ENCODE measurements around the gene EIF6. TPM values are rescaled to one million over a fixed set of nuclear protein-coding genes. Genes with fewer than 3 reads are reported as not detected.

EIF6 gene
- total RNA-seq, 4 donors from 2014 or later = 111 to 229 (median 174) TPM

GRCh38 chr20:35270021-35270902 is 14.3 kb downstream of the EIF6 start:
- Histone ChIP-seq H3K4me1 (no peaks in the 10 kb centered on the region), H3K4me3 (no peak overlapping the region), H3K36me3 (peaks cover 57% of the 10 kb centered on the region), H3K27me3 (no peaks in the 10 kb centered on the region), H3K9me3 (no peaks in the 10 kb centered on the region), H3K27ac (no peak overlapping the region)
- peak in 1 of 2 donors; percentile 59 for DNase-seq (ENCODE audit: low spot score in 2 of 2)
- TF ChIP-seq EP300 (IDR thresholded peaks at IDR 0.05) (no peak), POLR2AphosphoS5 (IDR thresholded peaks at IDR 0.05) (no peak), POLR2A (IDR thresholded peaks at IDR 0.05) (no peak), CTCF (IDR thresholded peaks at IDR 0.05) (no peak)
- 91% methylated on average over 14 of the region's 19 CpGs for WGBS

DNA sequence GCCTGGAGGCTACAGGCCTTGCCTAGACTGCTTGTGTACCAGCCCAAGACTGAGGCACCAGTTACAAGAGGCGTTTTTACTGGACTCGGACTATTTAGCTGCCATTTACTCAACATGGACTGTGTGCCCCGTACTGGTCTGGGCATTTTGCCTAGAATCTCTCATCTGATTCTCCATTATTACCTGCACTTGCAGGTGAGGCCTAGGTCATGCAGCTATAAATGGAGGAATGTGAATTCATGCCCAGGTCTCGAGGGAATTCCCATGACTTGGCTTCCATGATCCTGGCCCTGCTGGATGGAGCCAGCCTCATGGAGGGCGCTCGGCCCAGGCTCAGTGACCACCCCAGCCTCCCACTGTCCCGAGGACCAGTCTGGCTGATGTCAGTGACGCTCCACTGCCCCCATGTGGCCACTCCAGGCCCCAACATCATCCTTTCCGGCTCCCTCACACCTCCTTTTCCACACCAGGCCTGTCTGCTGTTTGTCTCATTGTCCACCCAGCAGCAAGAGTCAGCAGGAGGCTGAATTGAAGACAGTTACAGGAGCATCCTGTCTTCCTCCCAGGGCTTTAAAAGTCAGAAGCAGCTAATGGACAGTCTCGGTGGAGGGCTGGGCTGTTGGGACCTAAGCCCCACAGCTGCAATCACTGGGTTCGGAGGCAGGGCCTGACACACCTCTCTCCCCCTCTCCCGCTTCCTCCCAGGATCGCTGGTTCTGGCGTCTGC is 15.4 kb downstream of the EIF6 start:
- no peaks in the 10 kb centered on the region for H3K9me3 ChIP-seq
- no peak overlapping the region for H3K4me3 ChIP-seq
- no peaks in the 10 kb centered on the region for H3K27me3 ChIP-seq
- H3K36me3 ChIP-seq = peaks cover 47% of the 10 kb centered on the region
- 52% methylated on average over 12 of the region's 14 CpGs for WGBS
- no peak for TF ChIP-seq EP300 (IDR thresholded peaks at IDR 0.05)
- TF ChIP-seq CTCF (IDR thresholded peaks at IDR 0.05) = peak; percentile 22 to 73
- TF ChIP-seq POLR2AphosphoS5 (IDR thresholded peaks at IDR 0.05) = no peak
- H3K4me1 ChIP-seq = no peaks in the 10 kb centered on the region
- peak in 1 of 2 donors; percentile 80 for DNase-seq (ENCODE audit: low spot score in 2 of 2)
- no peak overlapping the region for H3K27ac ChIP-seq

GRCh38 chr20:35267092-35267491 is 17.5 kb downstream of the EIF6 start:
- DNase-seq (ENCODE audit: low spot score in 2 of 2) = no peak
- peaks cover 39% of the 10 kb centered on the region for H3K36me3 ChIP-seq

DNA sequence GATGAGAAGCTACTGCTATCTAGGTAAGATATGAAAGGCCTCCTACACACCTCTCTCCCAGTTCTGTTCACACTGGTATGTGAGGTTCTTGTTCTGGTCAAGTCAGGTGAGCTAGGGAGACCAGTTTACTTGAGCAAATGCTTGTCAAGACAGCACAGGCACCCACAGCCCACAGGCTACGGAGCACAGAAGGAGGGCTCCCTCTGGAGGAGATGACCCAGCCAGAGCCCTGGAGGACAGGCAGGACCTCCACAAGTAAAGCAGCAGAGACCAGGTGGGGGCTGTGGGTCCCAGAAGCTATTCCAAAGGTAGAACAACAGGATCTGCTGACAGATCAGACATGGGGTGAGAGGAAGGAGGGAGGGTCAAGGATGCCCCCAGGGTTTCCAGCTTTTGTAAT is 19.8 kb downstream of the EIF6 start:
- Histone ChIP-seq H3K36me3 (peaks cover 23% of the 10 kb centered on the region), H3K27ac (no peak overlapping the region), H3K4me3 (no peak overlapping the region), H3K4me1 (no peaks in the 10 kb centered on the region), H3K9me3 (no peaks in the 10 kb centered on the region), H3K27me3 (no peaks in the 10 kb centered on the region)
- TF ChIP-seq EP300 (IDR thresholded peaks at IDR 0.05) (no peak), CTCF (IDR thresholded peaks at IDR 0.05) (no peak), POLR2A (IDR thresholded peaks at IDR 0.05) (no peak), POLR2AphosphoS5 (IDR thresholded peaks at IDR 0.05) (no peak)
- no peak for DNase-seq (ENCODE audit: low spot score in 2 of 2)
- 88% methylated on average over 1 of the region's 1 CpG for WGBS

More at GRCh38 chr20:35267092-35267491, 17.5 kb downstream of the EIF6 start:
- Histone ChIP-seq H3K4me1 (no peaks in the 10 kb centered on the region), H3K9me3 (no peaks in the 10 kb centered on the region), H3K27ac (no peak overlapping the region), H3K4me3 (no peak overlapping the region), H3K27me3 (no peaks in the 10 kb centered on the region)
- 90% methylated on average over 8 of the region's 16 CpGs for WGBS
- TF ChIP-seq EP300 (IDR thresholded peaks at IDR 0.05) (no peak), POLR2A (IDR thresholded peaks at IDR 0.05) (no peak), CTCF (IDR thresholded peaks at IDR 0.05) (no peak), POLR2AphosphoS5 (IDR thresholded peaks at IDR 0.05) (no peak)
